ENCODE results near the gene CPA4.
"Not testable (repeated sequence)": the region's sequence is repeated elsewhere in the genome, so short reads cannot be mapped to it uniquely, and the experiment has no call there.

Gene CPA4, protein sequence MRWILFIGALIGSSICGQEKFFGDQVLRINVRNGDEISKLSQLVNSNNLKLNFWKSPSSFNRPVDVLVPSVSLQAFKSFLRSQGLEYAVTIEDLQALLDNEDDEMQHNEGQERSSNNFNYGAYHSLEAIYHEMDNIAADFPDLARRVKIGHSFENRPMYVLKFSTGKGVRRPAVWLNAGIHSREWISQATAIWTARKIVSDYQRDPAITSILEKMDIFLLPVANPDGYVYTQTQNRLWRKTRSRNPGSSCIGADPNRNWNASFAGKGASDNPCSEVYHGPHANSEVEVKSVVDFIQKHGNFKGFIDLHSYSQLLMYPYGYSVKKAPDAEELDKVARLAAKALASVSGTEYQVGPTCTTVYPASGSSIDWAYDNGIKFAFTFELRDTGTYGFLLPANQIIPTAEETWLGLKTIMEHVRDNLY

DNA sequence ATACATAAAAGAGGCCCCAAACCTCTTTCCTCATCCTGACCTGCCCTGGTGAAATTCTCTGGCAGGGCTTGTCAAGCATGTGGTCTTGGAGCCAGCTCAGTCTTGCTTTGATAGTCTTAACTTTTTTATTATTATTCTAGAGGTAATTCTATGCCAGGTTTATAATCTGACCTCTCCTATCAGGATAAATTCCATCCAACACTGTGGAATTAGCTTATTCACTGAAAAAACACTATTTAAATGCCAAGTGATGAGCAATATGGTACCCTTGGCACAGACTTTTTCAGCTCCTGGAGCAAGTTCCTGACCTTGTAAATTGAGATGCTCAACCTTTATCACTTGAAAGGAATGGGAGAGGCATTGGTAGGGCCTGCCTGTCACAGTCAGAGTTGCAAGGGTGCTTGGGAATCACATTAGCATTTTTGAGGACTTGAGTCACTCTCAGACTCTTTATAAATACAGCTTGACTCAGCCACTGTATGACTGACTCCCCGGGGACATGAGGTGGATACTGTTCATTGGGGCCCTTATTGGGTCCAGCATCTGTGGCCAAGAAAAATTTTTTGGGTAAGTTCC, at the start of gene CPA4:
TSS of gene CPA4 (plus strand) at position 480 of the 576 bp plus-strand sequence. CDS start at position 500, 20 bp downstream.
- peak; percentile 87 for DNase-seq

DNA sequence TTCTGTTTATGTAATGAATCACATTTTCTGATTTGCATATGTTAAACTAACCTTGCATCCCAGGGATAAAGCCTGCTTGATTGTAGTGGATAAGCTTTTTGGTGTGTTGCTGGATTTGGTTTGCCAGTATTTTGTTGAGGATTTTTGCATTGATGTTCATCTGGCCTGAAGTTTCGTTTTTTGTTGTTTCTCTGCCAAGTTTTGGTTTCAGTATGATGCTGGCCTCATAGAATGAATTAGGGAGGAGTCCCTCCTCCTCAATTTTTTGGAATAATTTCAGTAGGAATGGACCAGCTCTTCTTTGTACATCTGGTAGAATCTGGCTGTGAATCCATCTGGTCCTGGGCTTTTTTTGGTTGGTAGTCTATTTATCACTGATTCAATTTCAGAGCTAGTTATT, 49.5 kb upstream of the CPA4 start:
- DNase-seq, result not testable (repeated sequence)

DNA sequence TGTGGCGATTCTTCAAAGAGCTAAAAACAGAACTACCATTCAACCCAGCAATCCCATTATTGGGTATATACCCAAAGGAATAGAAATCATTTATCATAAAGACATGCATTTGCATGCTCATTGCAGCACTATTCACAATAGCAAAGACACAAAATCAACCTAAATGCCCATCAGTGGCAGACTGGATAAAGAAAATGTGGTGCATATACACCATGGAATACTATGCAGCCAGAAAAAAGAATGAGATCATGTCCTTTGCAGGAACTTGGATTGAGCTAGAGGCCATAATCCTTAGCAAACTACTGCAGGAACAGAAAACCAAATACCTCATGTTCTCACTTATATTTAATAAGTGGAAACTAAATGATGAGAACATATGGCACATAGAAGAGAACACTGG, 46.5 kb upstream of the CPA4 start:
- DNase-seq, result not testable (repeated sequence)

DNA sequence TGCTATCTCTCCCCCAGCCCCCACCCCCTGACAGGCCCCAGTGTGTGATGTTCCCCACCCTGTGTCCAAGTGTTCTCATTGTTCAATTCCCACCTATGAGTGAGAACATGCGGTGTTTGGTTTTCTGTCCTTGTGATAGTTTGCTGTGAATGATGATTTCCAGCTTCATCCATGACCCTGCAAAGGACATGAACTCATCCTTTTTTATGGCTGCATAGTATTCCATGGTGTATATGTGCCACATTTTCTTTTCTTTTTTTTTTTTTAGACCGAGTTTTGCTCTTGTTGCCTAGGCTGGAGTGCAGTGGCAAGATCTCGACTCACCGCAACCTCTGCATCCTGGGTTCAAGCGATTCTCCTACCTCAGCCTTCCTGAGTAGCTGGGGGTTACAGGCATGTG, 44.1 kb upstream of the CPA4 start:
- not testable (repeated sequence) for DNase-seq

DNA sequence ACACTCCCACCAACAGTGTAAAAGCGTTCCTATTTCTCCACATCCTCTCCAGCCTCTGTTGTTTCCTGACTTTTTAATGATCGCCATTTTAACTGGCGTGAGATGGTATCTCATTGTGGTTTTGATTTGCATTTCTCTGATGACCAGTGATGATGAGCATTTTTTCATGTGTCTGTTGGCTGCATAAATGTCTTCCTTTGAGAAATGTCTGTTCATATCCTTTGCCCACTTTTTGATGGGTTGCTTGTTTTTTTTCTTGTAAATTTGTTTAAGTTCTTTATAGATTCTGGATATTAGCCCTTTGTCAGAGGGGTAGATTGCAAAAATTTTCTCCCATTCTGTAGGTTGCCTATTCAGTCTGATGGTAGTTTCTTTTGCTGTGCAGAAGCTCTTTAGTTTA, 43.3 kb upstream of the CPA4 start:
- DNase-seq, result not testable (repeated sequence)

DNA sequence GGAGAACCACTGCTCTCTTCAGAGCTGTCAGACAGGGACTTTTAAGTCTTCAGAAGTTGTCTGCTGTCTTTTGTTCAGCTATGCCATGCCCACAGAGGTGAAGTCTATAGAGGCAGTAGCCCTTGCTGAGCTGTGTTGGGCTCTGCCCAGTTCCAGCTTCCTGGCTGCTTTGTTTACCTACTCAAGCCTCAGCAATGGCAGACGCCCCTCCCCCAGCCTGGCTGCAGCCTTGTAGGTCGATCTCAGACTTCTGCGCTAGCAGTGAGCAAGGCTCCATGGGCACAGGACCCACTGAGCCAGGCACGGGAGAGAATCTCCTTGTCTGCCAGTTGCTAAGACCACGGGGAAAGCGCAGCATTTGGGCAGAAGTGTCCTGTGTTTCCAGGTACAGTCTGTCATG, 38.4 kb upstream of the CPA4 start:
- no peak for DNase-seq

DNA sequence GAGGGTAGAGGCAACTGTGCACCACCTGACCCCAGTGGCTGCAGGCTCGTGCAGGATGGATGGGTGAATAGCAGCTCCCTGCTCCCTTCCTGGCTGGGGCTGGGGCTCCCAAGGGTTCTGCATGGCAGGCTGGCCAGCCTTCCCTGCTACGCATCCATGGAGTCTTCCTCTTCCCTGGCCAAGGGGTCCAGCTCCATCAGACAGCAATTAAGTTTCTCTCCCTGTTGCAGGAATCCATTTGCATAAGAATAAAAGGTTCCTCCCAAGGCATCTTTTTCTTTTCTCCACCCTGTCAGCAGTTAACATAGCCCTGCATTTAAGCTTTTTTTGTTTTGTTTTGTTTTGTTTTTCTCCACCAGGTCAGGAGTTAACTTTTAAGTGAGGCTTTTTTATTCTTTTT, 36.3 kb upstream of the CPA4 start:
- DNase-seq, result no peak

DNA sequence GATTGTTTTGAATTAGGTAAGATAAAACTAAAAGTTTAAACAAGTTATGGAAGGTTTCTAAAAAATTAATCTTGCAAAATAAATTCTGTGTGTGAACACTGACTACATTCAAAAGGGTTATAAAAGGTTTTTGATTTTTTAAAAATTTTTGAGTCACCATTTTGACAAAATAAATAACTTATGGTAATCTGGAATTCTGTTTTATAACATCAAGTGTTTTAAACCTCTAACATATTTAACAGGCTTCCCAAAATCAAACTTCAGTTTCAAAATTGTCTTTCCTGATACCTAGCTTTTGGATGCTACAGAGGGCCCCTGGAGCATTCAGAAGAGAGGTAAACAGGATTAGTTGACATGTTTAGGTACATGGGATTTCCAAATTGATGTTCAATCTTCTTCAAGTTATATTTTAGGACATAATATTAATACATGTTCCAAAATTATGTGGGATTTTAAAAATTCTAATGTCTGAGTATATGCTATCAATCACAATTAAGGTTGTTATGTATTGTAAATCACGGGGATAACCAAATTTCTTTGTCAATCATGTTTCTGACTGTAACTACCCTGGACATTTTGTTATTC, 34.4 kb upstream of the CPA4 start:
- no peak for DNase-seq

DNA sequence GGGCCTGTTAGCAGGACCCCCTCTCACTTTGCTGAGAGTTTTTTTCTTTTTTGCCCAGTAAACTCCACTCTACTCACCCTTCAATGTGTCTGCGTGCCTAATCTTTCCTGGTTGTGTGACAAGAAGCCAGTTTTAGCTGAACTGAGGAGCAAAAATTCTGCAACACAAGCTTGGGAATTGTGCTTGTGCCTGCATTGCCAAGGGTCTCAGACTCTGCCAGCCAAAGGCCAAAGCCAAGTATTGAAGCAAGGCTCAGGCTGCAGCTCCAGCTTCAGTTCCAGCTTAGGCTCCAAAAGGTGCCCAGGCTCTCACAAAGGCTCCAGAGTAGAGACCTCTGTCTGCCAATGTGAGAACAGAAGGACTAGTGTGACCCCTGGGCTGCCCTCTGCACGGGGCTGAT, 30.5 kb upstream of the CPA4 start:
- no peak for DNase-seq

DNA sequence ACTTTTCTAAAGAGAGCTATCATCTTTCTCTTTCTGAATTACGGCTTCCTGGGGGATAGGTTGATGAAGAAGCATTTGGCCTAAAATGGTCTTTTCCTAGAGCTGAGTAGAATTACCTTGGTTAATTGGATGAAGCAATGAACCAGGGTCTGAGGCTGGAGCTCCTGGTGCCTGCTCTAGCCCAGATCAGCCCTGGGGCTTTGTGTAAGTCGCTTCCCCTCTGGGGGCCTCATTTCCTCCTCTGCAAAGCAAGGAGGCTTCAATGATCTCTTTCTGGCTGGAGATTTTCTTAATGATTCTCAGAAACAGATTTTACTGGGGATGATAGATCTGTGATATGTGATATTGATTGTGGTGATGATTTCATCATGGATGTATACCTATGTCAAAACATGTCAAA, 29.8 kb upstream of the CPA4 start:
- DNase-seq, result no peak

DNA sequence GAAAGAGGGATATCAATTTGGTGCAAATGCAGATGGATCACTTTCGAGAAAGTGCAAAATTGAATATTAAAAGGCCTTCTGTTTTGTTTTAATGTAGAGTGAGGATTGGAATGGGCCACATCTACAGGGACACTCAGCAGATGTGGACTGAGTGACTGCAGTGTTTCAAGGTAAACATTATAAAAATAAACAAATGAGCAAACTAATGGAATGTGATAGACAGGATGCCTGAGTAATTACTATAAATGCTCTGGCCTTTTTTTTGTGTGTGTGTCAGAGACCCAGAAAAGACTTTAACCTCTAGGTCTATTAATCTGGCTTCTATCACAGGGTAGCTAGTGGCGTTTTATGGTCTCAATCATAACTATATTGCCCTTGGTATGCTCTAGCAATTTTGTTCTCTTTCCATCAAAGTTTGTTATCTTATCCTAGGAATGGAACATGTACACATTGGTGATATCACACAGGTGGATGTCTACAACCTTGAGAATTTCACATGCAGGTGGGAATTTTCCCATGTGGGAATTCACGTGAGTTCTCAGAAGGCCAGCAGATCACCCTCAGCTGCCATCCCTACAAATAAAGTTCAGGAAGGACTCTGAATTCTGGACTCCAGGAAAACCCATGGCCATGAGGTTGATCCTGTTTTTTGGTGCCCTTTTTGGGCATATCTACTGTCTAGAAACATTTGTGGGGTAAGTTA, 26.6 kb upstream of the CPA4 start, which contains the start of gene CPA2:
TSS of gene CPA2 (plus strand) at position 606 of the 703 bp plus-strand sequence. CDS start at position 625, 19 bp downstream.
- no peak for DNase-seq

DNA sequence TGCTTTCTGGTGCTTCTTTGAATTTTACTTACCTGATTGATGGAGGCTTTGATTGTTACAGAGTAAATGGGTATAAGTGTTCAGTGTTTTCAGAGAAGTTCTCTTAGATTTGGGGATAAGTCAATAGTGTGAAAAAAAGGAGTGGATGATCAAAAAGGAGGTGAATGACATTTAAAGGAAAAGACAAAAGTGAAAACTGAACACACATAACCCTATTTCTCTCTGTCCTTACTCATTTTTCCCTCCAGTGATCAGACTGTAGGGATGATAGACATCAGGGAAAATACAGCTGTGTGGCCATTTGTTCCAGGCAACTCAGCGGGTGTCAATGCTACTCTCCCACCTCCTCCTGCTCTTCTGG, 26.0 kb upstream of the CPA4 start:
- DNase-seq, result no peak

DNA sequence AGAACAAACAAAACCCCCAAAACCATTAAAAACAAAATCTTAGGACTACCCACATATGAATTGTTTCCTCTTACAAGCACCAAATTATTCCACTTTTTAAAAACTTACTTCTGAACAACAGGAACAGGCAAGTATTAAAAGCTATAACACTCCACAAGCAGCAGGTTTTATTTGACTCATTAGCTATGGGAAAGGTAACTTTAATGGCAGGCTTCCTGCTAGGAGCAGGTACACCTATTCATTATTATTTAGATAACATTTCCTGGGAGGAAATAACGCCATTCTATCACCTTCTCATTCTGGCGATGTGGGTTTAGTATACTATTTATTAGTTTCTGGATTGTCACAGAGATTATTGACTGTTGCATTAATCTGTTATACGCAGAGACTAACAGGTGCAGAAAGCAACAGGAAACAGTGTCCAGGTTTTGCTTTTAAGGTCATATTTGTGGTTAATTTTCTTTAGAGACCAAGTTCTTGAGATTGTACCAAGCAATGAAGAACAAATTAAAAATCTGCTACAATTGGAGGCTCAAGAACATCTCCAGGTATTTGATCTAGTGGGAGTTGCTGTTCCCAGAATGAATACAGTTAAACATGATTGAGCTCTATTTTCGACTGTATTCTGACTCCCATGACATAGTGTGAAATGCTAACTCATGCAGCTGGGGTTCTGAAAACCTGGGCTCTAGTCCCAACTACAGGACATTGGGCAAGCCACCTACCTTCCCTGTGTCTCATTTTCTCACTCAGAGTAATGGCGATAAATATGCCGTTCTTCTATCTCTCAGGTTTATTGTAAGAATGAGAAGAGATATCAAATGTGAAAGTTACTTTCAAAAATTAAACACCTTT, 24.3 kb upstream of the CPA4 start:
- DNase-seq, result no peak

DNA sequence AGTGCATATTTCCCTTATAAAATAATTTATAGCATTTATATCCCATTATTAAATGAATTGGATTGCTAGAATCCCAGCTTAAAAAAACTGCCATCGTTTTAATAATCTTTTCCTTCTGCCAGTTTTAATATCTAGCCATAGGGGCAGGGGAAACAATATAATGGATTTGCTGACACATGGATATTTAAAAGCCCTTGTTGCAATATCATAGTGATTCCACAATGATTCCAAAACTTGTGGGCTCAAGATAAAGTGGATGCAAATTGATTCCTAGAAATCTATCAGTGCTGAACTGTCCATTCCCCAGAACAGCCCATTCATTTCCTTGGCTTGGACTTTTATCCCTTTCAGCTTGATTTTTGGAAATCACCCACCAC, 23.7 kb upstream of the CPA4 start:
- DNase-seq, result no peak

DNA sequence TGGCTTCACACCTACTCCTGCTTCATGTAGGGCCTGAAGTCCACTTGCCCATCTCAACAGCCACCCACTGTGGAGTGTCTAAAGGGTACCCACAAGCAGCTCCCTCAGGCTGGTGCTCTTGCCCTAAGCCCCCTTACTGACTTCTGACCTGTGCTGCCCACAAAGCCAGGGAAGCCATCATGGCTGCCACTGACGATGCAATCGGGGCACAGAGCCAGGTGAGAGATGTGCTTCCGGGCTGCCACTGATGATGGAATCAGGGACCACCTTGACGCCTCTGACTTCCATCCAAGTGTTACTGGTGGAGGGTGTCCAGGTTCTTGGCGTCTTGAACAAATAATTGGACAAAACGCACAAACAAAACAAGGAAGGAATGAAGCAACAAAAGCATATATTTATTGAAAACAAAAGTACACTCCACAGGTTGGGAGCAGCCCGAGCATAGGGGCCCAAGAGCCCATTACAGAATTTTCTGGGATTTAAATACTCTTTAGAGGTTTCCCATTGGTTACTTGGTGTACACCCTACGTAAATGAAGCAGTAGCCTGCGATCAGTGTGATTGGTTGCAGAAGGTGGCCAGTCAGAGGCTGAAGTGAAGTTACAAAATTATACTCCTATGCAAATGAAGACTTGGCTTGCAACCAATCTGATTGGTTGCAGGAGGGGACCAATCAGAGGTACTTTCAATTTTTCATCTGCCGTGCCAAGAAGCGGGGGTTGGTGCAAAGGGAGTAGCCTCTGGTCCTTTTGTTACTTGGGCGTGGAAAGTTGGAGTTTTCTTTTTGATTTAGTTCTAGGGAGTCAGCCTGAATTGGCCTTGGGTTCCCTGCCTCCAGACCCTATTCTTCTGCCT, 21.8 kb upstream of the CPA4 start:
- DNase-seq, result no peak

DNA sequence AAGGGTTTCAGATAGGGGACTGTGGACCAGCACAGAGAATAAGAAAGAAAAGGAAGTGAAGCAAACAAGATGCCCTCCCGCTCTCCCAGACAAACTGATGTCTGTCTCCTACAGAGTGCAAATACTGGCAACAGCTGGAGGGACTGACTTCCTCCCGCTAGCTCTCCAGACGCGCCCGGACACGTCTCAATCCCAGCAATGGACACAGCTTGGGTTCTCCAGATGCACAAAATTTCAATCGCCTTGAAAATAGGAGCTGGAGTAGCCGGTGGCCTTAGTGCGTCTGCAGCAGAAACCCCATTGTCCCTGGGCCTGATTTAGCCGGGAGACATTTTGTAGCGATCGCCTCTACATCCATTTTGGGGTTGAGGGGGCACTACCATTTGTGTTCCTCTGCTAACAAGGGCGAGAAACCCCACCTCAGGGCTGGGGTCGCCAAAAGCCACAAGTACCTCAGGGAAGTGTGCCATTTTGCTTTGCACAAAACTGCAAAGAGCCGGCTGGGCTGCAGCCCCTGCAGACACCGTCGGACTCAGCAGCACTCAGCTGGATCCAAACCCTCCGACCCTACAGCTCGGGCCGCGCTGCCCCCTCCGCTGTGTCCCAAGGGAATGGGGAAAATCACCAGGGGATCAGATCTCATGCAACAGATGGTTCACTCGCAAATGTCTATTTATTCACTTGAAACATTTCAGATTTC, 20.4 kb upstream of the CPA4 start:
- DNase-seq, result peak; percentile 44

DNA sequence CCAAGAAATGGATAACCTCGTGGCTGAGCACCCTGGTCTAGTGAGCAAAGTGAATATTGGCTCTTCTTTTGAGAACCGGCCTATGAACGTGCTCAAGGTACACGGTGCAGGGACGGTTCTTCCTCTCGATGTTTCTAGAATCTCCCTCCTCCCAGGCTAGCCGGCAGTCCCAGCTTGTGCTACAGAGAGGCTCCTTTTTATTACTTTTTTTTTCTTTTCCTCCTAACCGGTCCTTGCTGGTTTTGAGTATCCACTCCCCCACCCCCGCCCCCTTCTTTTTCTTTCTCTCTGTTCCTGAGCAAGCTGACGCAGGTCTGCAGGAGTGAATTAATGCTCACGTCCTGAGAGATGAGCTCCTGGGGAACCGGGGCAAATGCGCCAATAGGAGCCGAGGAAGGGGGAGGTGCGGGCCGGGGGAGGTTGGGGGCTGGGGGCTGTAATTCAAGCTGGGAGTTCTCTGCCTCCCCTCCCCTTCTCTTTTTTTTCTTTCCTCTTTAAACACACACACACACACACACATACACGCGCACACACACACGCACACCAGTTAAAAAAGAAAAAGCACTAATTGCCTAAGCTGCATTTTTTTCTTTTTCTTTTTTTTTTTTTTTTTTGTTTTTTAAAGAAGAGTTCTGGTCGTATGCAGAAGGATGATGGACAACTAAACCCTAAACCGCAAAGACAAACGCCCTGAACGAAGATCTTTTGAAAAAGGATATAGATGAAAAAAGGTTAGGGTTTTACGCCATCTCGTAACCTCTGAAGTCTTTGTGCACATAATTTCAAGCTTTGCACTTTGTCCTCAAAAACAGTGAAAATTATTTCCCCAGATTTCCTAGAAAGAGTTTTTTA, 19.7 kb upstream of the CPA4 start:
- peak; percentile 93 for DNase-seq

DNA sequence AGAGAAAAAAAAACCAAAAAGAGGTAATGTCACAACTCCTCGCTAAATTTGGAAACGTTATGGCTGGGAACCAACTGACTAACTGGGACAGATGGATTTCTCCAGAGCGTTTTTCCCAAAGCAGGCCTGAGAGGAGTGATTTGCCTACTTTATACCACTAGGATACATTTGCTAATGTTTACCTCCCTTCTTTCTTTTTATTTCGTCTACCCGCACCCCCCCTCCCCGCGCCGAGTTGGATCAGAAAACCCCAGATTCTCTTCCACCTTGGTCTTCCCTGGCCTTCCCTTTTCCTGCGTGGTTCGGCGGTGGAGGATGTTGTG, 19.1 kb upstream of the CPA4 start:
- DNase-seq, result no peak

DNA sequence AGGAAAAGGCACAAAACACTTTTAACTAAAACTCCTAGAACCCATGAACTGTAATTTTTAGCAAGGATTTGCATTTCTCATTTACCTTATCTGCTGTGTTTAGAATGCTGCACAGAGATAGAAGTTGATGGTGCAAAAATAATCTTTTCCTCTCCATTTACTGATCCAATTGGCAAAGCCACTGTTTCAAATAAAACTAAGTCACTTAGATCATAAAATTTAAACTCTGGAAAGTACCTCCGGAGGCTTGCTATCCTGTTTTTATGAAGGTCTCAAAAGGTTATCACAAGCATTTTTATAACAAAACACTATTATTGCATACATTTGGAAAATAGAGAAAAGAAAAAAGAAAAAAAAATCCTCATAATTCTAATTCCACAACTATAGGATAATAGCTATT, 18.7 kb upstream of the CPA4 start:
- no peak for DNase-seq

DNA sequence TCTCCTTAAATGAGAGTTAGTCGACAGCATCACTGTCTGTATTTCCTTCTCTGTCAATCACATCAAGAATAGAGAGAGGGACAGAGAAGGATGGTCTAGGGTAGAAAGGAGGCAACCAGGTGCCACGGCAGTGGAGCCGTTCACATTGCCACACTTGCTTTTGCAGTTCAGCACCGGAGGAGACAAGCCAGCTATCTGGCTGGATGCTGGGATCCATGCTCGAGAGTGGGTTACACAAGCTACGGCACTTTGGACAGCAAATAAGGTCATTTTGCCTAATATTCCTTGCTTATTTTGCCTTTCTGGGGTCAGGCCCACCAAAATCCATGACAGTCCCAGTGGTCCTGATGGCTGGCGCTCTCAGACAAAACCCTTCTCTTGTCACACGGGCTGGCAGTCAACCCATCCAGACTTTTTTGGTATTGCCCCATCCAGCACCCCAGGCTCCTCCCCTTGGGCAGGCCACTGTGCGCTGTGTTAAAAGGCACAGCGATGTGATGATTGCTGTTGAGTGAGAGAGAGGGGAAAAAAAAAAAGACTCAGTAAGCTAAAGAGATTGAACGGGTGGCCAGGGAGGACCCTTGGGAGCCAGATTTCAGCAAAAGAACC, 17.9 kb upstream of the CPA4 start:
- no peak for DNase-seq
